GM18907 (cell line): ENCODE measurements around the gene CRIP1.

Source experiments
- ATAC-seq: cut with Tn5 transposase; IDR thresholded peaks from one replicate; pipeline ENCODE4 v1.9.1; 2021; ENCODE audit warnings: mild to moderate bottlenecking, moderate library complexity; ENCODE audit not compliant: unreplicated experiment

Gene CRIP1

DNA sequence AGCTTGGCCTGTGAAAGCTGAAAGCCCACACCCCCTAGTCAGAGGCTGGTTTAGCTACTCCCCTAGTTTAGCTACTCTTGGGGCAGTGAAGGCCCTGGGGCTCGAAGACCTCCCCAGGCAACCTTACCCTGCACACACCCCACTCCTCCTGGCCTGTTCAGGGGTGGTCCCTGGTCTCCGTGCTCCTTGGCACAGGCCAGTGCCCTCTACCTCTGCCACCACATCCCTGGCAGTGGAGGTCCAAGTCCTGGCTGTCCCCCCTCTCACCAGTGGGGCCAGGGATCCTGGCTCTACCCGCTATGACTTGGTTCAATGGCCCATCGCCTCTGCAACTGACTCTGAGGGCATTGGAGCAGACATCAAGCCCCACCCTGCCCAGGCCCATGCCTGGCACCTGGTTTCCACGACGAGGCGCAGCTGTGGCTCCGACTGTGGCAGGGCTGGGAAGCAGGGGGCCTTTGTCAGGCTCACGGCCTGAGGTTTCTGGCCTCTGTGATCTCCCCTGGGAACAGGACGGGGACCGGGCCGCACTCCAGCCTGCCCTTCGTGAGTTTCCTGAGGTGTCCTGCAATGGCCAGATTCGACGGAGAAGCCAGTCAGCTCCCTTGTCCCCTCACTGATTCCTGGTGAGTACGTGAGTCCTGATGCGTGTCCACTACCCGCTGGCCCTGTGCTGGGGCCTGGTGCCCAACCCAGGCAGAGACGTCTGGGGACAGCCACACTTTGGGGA is 45.4 kb downstream of the CRIP1 start:
- no peak for ATAC-seq

GRCh38 chr14:105532735-105533141 is 46.1 kb downstream of the CRIP1 start:
- ATAC-seq: no peak

GRCh38 chr14:105533391-105533790 is 46.7 kb downstream of the CRIP1 start:
- no peak for ATAC-seq

DNA sequence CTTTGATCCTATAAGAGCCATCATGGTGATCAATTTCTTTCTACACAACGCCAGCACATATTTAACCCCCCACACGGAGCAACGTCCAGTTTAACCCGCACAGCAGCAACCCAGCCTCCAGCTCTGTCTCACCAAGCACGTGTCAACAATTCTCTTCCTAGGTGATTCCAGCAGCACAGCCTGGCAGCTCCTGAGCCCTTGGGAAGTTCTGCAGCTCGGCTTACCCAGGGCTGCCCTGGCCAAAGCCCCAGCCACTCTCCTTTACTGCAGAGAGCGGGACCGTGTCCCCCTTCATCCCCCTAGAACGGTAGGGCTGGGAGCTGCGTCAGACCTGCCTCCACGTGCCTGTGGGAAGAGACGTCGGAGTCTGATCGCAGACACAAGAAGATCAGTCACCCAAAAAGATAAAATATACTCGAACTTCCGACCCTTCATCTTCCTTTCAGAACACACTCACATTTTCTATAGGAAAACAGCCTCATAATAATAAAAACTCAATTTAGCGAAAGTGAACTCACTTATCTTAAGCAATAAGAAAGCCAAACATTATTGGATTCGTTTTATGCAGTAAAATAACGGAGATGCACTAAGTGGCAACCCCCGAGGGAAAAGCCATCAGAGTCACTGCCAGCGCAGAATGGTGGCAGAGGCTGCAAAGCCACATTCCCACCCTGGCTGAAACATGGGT is 47.3 kb downstream of the CRIP1 start:
- no peak for ATAC-seq

GRCh38 chr14:105534586-105534985 is 47.9 kb downstream of the CRIP1 start:
- ATAC-seq: no peak

GRCh38 chr14:105536051-105536450 is 49.4 kb downstream of the CRIP1 start:
- ATAC-seq: no peak

DNA sequence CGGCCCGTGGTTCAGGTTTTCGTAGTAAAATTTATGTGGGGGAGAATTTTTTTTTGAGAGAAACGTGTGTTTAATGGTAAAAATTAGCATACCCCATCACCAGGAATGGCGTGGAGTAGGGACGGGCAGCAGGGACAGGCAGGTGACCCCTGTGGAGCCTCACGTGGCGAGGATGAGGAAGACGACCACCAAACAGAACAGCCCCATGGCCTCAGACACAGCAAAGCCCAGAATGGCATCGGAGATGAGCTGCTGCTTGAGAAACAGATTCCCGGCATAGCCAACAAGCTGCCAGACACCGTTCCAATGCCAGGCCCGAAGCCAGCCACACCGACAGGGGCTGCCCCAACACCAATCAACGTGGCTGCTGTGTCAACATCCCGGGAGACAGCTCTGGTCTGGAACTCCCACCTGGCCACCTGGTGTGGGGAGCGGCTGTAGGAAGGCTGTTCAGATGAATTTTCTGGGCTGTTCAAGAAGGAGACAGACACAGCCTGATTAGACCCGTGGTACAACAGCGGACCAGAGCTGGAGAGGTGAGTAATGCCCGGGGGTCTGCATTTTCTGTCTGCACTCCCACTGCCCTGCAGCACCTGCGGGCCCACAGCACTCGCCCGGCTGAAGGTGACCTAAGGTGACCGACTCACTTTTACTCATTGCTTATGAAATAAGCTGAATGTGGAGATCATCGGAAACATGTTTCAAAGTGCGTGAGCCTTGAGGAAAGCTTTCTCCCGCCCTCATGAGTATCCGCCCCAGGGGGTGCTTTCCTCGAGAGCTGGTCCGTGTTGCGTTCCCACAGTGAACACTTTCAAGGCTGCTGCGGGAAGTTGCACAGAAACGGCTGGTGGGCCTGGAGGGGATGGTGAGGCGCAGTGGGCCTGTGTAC is 50.2 kb downstream of the CRIP1 start:
- no peak for ATAC-seq

DNA sequence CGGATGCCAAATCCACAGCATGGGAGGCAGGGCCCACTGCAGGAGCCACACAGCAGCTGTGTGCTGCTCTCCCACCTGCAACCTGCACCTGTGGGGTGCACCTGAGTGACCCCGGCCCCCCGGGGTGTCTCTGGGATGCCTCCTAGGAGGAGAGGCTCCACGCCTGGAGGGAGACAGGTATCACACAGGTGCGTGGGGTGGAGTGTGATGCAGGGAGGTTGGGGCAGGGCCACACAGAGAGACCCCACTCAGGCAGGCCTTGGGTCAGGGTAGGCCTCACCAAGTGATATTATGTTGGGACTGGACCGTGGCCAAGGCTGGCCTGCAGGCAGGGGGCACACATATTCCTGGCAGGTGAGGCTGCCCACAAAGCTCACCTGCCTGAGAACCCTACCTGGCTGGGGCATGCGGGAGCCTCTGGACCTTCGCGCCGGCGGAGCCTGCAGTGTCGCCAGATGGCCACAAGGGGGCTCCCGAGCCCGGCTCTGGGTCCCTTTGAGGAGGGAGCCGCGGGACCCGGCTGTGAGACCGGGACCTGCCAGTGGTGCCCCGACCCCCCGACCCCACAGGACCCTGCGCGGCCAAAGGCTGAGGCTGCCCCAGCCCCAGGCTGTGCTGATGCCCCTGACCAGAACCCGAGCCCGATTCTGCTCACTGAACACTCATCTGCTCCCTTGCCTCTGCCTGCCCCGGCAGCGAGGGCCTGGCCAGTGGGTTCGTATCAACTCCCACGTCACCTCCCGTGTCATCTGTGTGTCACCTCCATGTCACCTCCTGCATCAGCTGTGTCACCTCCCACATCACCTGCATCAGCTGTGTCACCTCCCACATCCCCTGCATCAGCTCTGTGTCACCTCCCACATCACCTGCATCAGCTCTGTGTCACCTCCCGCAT is 51.1 kb downstream of the CRIP1 start:
- no peak for ATAC-seq
